HEK293T (cell line): ENCODE data around the gene CTCFL.

Experiments used
- BHLHE40 ChIP-seq: fragments of 450-650 bp; IDR thresholded peaks from 2 replicates; pipeline ENCODE4 v1.6.1; 2016; ENCODE audit warnings: mild to moderate bottlenecking, moderate library complexity, borderline replicate concordance
- ELF4 ChIP-seq: fragments of 450-650 bp; IDR thresholded peaks from 2 replicates; pipeline ENCODE4 v1.6.1; 2017; ENCODE audit warnings: antibody characterized with exemption
- FOXK2 ChIP-seq: fragments of 450-650 bp; IDR thresholded peaks from 2 replicates; pipeline ENCODE4 v1.6.1; 2016; ENCODE audit warnings: mild to moderate bottlenecking
- FOXM1 ChIP-seq: fragments of 450-650 bp; IDR thresholded peaks from 2 replicates; pipeline ENCODE4 v1.6.1; 2017; ENCODE audit warnings: mild to moderate bottlenecking, borderline replicate concordance
- L3MBTL2 ChIP-seq: fragments of 450-650 bp; conservative IDR thresholded peaks from 2 replicates; pipeline ENCODE4 v1.6.1; 2016; ENCODE audit warnings: mild to moderate bottlenecking
- SP1 ChIP-seq: fragments of 450-650 bp; IDR thresholded peaks from 2 replicates; pipeline ENCODE4 v1.6.1; 2017
- SUZ12 ChIP-seq: fragments of 450-650 bp; IDR thresholded peaks from 2 replicates; pipeline ENCODE4 v1.6.1; 2016; ENCODE audit warnings: mild to moderate bottlenecking
- TARDBP ChIP-seq: fragments of 450-650 bp; IDR thresholded peaks from 2 replicates; pipeline ENCODE4 v1.6.1; 2016
- TF ChIP-seq, protein P1 (sequence below): fragments of 450-650 bp; IDR thresholded peaks from 2 replicates; pipeline ENCODE4 v1.6.1; 2016

GRCh38 chr20:57476641-57477461 is 48.1 kb downstream of the CTCFL start:
- no peak for TF ChIP-seq L3MBTL2
- no peak for TF ChIP-seq FOXK2
- no peak for TF ChIP-seq ELF4
- no peak for TF ChIP-seq SUZ12
- TF ChIP-seq SP1 = no peak
- TF ChIP-seq, protein P1, sequence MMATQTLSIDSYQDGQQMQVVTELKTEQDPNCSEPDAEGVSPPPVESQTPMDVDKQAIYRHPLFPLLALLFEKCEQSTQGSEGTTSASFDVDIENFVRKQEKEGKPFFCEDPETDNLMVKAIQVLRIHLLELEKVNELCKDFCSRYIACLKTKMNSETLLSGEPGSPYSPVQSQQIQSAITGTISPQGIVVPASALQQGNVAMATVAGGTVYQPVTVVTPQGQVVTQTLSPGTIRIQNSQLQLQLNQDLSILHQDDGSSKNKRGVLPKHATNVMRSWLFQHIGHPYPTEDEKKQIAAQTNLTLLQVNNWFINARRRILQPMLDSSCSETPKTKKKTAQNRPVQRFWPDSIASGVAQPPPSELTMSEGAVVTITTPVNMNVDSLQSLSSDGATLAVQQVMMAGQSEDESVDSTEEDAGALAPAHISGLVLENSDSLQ = no peak
- no peak for TF ChIP-seq BHLHE40
- TF ChIP-seq TARDBP = no peak
- TF ChIP-seq FOXM1 = no peak
